OCI-LY3 (cell line): ENCODE data around the gene C7orf57.

Source experiments
- CTCF ChIP-seq: fragments of 200-600, 300-600 bp; sonication (generic); IDR thresholded peaks from 2 replicates; pipeline ENCODE4 v1.5.1; 2014; ENCODE audit warnings: antibody characterized with exemption, low read length, low read depth
- EZH2phosphoT487 ChIP-seq: fragments of 200-600 bp; shearing (Covaris generic); IDR thresholded peaks from 2 replicates; pipeline ENCODE4 v1.6.1; 2018; ENCODE audit warnings: antibody characterized with exemption, mixed run types, low read depth

- TF ChIP-seq CTCF (no peak), EZH2phosphoT487 (no peak)
These were observed 38.9 kb downstream of the C7orf57 start for GRCh38 chr7:48074204-48074654.
